LoVo (cell line): ENCODE data around the gene DGKE.

Experiments used
- DNase-seq: peaks from one replicate; pipeline ENCODE4 v3.0.0-alpha.2; 2016; ENCODE audit warnings: low spot score

Gene DGKE

DNA sequence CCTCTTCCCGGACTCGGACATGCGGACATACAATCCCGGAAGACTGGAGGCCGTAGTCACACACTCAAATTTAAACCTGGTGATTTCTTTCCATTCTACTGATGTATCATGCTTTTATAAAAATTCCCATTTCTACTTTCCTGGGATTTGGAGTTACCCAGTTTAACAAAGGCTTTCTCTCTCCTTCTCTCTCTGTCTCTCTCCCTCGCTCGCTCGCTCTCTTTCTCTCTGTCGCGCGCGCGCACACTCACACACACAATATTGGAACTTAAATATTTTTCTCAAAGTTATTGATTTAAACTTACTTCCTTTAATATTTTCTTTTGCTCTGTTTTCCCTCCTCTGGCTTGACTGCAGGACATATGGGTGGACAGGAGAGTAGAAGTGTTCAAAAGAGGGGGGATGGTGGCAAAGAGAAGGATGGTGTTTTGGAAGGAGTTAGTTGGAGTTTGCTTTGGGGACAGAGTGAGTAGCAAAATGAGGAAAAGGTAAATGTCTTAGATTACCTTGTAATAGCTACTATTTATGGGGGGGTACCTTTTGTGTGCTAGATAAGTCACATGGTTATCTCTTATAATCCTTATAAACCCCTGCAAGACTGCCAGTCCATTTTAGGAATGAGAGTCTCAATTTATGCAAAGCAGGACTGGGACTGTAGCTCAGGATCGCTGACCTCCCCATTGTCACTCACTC lies 80.8 kb downstream of the DGKE start:
- peak; percentile 47 for DNase-seq

DNA sequence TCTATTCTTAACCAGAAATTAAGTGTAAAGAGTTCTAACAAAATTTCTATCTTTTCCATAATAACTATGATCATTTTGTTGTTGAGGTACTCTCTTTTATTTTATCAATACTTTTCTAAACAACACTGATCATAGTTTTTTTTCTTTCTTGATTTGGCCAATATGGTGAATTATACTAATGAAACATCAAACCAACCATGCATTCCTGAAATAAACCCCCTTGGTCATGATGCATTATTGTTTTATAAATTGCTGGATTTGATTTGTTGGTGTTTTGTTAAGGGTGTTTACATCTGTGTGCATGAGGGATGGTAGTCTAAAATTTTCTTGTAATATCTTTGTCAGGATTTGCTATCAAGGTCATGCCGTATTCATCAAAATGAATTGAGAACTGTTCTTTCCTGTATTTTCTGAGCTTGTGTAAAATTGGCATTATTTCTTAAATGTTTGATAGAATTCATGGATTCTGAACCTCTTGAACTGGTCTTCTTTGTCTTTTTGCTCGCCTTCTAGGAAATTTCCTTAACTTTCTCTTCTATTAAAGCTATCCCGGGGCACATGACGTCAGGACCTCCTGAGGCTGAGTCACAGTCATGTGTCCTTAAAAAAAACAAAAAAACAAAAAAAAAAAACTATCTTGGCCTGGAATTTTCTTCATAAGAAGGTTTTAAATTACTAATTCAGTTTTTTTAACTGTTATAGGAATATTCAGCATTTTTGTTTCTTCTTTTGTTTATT lies 83.8 kb downstream of the DGKE start:
- DNase-seq = no peak

DNA sequence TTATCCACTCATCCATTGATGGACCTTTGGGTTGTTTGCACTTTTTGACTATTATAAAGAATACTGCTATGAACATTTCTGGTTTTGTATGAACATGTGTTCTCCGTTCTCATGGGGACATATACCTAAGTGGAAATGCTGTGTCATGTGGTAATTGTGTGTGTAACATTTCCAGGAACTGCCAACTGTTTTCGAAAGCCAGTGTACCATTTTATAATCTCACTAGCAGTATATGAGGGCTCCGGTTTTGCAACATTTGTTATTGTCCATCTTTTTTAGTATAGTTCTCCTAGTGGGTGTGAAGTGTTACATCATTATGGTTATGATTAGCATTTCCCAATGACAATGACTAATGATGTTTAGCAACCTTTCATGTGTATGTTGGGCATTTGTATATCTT lies 85.0 kb downstream of the DGKE start:
- no peak for DNase-seq
